ENCODE results near the gene CCDC188. TPM values are rescaled to one million over a fixed set of nuclear protein-coding genes. Genes with fewer than 3 reads are reported as not detected.

The CCDC188 gene
- total and polyA plus RNA-seq, 2 donors (not counting 1 experiment from before 2014, with no cell fraction given), result not detected

GRCh38 chr22:20135265-20135664, 15.6 kb downstream of the CCDC188 start:
- no peaks in the 10 kb centered on the region for H3K9me3 ChIP-seq (ENCODE audit: control extremely low read depth in 1 of 3, control insufficient read depth in 2 of 3, insufficient read depth in 1 of 3, low read length in 2 of 3)
- no peak for DNase-seq
- no peak overlapping the region for H3K4me3 Mint-ChIP-seq
- ChIA-PET CTCF (no interaction called here), POLR2A (no interaction called here)
- H3K27me3 Mint-ChIP-seq, result no peaks in the 10 kb centered on the region
- ATAC-seq (ENCODE audit: low read depth), result no peak
- no peak overlapping the region for H3K4me2 ChIP-seq (replicated peaks; ENCODE audit: low read depth, low read length, poor library complexity, severe bottlenecking)
- H4K20me1 ChIP-seq (ENCODE audit: control insufficient read depth, insufficient read depth, low read length, poor library complexity, severe bottlenecking), result peaks cover 72% of the 10 kb centered on the region
- peaks cover 41% of the 10 kb centered on the region for H3K4me1 Mint-ChIP-seq
- no peaks in the 10 kb centered on the region for H3K9me3 Mint-ChIP-seq (ENCODE audit: insufficient read depth)
- no peak overlapping the region for H3K27ac ChIP-seq (ENCODE audit: low read length in 2 of 2)
- H3K36me3 ChIP-seq (replicated peaks in 1 of 2; ENCODE audit: control extremely low read depth in 1 of 2, control insufficient read depth in 1 of 2, extremely low read depth in 1 of 2, insufficient read depth in 2 of 2, low read length in 1 of 2), result peaks cover 0 to 7% of the 10 kb centered on the region in 2 experiments
- intact Hi-C loops (cut with micrococcal nuclease), result no loop called here
- H2AFZ ChIP-seq (ENCODE audit: insufficient read depth, low read depth, low read length, poor library complexity, severe bottlenecking), result no peak overlapping the region
- H3K4me3 ChIP-seq (ENCODE audit: control extremely low read depth in 1 of 5, extremely low read depth in 1 of 5, insufficient read depth in 1 of 5, low read depth in 2 of 5, low read length in 4 of 5), result no peak overlapping the region
- no peak overlapping the region for H3K9ac ChIP-seq (ENCODE audit: low read length)
- no peaks in the 10 kb centered on the region for H3K27me3 ChIP-seq (replicated peaks in 1 of 4; ENCODE audit: control extremely low read depth in 1 of 4, control insufficient read depth in 3 of 4, insufficient read depth in 4 of 4, low read length in 3 of 4)
- peaks cover 14 to 51% of the 10 kb centered on the region in 2 donors for H3K4me1 ChIP-seq (ENCODE audit: control insufficient read depth in 2 of 2, insufficient read depth in 2 of 2, low read length in 2 of 2)
- peaks cover 47% of the 10 kb centered on the region for H3K79me2 ChIP-seq (ENCODE audit: control insufficient read depth, insufficient read depth, low read length)
- no peak overlapping the region for H3K27ac Mint-ChIP-seq
- TF ChIP-seq, protein P1, sequence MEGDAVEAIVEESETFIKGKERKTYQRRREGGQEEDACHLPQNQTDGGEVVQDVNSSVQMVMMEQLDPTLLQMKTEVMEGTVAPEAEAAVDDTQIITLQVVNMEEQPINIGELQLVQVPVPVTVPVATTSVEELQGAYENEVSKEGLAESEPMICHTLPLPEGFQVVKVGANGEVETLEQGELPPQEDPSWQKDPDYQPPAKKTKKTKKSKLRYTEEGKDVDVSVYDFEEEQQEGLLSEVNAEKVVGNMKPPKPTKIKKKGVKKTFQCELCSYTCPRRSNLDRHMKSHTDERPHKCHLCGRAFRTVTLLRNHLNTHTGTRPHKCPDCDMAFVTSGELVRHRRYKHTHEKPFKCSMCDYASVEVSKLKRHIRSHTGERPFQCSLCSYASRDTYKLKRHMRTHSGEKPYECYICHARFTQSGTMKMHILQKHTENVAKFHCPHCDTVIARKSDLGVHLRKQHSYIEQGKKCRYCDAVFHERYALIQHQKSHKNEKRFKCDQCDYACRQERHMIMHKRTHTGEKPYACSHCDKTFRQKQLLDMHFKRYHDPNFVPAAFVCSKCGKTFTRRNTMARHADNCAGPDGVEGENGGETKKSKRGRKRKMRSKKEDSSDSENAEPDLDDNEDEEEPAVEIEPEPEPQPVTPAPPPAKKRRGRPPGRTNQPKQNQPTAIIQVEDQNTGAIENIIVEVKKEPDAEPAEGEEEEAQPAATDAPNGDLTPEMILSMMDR (IDR thresholded peaks at IDR 0.05), result no peak
- no peak for TF ChIP-seq EZH2 (IDR thresholded peaks at IDR 0.05; ENCODE audit: borderline replicate concordance, insufficient read depth, low read depth, low read length, poor library complexity, severe bottlenecking)
- 86% methylated on average over 4 of the region's 4 CpGs for WGBS (ENCODE audit: insufficient coverage)

- TF ChIP-seq, protein P1 (IDR thresholded peaks at IDR 0.05), result no peak
- TF ChIP-seq EZH2 (IDR thresholded peaks at IDR 0.05; ENCODE audit: borderline replicate concordance, insufficient read depth, low read depth, low read length, poor library complexity, severe bottlenecking), result no peak
- Histone ChIP-seq H3K27ac (ENCODE audit: low read length in 2 of 2) (no peak overlapping the region), H2AFZ (ENCODE audit: insufficient read depth, low read depth, low read length, poor library complexity, severe bottlenecking) (no peak overlapping the region), H3K4me2 (replicated peaks; ENCODE audit: low read depth, low read length, poor library complexity, severe bottlenecking) (peak overlapping the region; percentile 8), H3K79me2 (ENCODE audit: control insufficient read depth, insufficient read depth, low read length) (peaks cover 46% of the 10 kb centered on the region), H3K9ac (ENCODE audit: low read length) (no peak overlapping the region), H3K36me3 (replicated peaks in 1 of 2; ENCODE audit: control extremely low read depth in 1 of 2, control insufficient read depth in 1 of 2, extremely low read depth in 1 of 2, insufficient read depth in 2 of 2, low read length in 1 of 2) (no peaks in the 10 kb centered on the region), H4K20me1 (ENCODE audit: control insufficient read depth, insufficient read depth, low read length, poor library complexity, severe bottlenecking) (peaks cover 64% of the 10 kb centered on the region), H3K9me3 (ENCODE audit: control extremely low read depth in 1 of 3, control insufficient read depth in 2 of 3, insufficient read depth in 1 of 3, low read length in 2 of 3) (no peaks in the 10 kb centered on the region), H3K4me3 (ENCODE audit: control extremely low read depth in 1 of 5, extremely low read depth in 1 of 5, insufficient read depth in 1 of 5, low read depth in 2 of 5, low read length in 4 of 5) (no peak overlapping the region), H3K27me3 (replicated peaks in 1 of 4; ENCODE audit: control extremely low read depth in 1 of 4, control insufficient read depth in 3 of 4, insufficient read depth in 4 of 4, low read length in 3 of 4) (no peaks in the 10 kb centered on the region), H3K4me1 (ENCODE audit: control insufficient read depth in 2 of 2, insufficient read depth in 2 of 2, low read length in 2 of 2) (peaks cover 14 to 51% of the 10 kb centered on the region in 2 donors)
- no peak for ATAC-seq (ENCODE audit: low read depth)
- intact Hi-C loops (cut with micrococcal nuclease), result loop anchor here (5.0 kb wide), 2 partner anchors 162 to 373 kb away; partner anchors contain the start of gene MED15
- no peaks in the 10 kb centered on the region for H3K9me3 Mint-ChIP-seq (ENCODE audit: insufficient read depth)
- no peak for DNase-seq
- H3K4me3 Mint-ChIP-seq, result peak overlapping the region; percentile 65
- peaks cover 39% of the 10 kb centered on the region for H3K4me1 Mint-ChIP-seq
- 92% methylated on average over 10 of the region's 12 CpGs for WGBS (ENCODE audit: insufficient coverage)
- POLR2A ChIA-PET, result no interaction called here
- no peaks in the 10 kb centered on the region for H3K27me3 Mint-ChIP-seq
- CTCF ChIA-PET, result no interaction called here
- no peak overlapping the region for H3K27ac Mint-ChIP-seq
Measured at GRCh38 chr22:20133930-20134549, 16.8 kb downstream of the CCDC188 start.
